Measurements from ENCODE around the gene DLG5.

Gene DLG5

DNA sequence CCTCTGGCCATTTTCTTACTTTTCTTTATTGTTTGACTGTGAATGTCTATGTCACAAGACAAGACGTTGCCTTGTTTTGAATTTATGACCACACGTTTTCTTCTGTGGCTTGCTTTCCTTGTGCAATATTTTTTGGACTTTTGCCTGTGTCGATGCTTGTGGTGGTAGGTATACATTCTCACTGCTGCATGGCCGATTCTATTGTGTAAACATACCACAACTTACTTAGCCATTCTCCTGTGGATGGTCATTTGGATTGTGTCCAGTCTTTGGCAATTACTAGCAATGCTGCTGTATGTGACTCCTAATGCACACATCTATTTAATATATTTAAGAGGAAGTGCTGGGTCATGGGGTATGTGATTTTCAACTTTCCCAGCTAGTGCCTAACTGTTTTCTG lies 18.0 kb upstream of the DLG5 start:
- DNase-seq (ENCODE audit: low spot score) = no peak

DNA sequence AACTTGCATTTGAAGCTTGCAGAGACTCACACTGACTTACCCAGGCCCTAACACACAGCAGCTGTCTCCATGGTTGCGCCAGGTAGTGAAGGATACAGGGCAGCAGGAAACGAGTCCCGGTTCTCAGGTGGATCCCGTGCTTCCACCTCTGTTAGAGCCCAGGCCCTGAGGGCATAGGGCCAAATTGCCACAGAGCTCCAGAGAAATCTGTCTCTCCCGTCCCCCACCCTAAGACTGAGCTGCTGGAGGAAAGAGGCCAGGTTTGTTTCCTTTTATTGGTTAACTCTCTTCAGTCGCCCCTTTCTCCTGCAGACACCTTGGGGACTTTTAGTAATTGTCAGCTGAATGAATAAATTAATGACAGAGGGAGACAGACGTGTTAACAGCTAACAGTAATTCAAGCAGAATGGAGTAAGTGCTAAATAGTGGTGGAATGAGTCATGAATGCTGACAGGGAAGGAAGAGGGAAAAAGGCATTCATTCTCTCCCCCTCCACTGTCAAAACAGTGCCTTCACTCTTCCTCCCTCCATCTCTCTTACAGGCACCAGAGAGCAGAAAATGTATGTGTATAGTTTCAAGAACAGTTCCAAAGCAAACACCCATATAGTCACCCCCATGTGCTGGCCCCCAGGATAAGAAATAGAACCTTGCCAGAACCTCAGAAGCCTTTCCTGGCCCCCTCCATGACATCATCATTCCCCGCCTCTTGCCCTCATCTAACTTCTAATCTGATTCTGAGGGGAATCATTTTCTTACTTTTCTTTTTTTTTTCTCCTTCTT lies 16.8 kb upstream of the DLG5 start:
- TF ChIP-seq CTCF (IDR thresholded peaks at IDR 0.05; ENCODE audit: extremely low read depth, missing control alignments) = no peak
- DNase-seq (ENCODE audit: low spot score) = no peak

More for the DNA sequence above, 18.0 kb upstream of the DLG5 start:
- no peak for TF ChIP-seq CTCF (IDR thresholded peaks at IDR 0.05; ENCODE audit: extremely low read depth, missing control alignments)

DNA sequence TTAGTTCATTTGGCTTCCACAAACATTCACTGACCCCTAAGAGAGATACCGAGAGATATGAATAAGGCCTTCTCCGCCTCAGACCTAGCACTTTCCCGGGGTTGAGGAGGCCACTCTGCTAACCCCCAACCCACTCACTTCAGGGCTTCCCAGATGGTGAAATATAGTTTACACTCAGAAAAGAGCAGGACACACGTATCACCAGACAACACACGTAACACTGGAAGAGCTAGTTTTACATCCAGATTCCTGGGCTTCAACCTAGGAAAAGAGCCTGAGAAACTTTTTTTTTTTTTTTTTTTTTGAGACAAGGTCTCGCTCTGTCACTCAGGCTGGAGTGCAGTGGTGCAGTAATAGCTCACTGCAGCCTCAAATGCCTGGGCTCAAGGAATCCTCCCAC lies 15.2 kb upstream of the DLG5 start:
- DNase-seq (ENCODE audit: low spot score) = no peak
- TF ChIP-seq CTCF (IDR thresholded peaks at IDR 0.05; ENCODE audit: extremely low read depth, missing control alignments) = no peak

DNA sequence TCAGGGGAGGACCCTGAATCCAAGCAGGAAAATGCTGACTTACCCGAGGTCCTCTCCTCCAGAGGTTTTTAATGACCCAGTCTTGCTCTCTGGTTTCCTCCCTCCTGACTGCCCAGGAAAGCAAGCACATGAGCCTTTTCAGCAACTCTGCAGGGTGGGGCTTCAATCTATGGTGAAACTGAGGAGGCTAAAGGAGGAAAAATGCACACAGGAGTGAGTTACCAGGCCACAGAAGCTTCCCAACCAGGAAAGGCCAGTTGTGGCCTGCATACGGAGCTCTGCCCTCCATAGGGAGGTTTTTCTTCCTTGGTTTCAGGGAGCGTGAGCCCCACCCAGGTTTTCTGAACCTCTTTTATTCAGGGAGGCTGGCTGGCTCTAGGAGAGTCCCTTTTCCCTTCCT lies 14.1 kb upstream of the DLG5 start:
- no peak for TF ChIP-seq CTCF (IDR thresholded peaks at IDR 0.05; ENCODE audit: extremely low read depth, missing control alignments)
- no peak for DNase-seq (ENCODE audit: low spot score)

DNA sequence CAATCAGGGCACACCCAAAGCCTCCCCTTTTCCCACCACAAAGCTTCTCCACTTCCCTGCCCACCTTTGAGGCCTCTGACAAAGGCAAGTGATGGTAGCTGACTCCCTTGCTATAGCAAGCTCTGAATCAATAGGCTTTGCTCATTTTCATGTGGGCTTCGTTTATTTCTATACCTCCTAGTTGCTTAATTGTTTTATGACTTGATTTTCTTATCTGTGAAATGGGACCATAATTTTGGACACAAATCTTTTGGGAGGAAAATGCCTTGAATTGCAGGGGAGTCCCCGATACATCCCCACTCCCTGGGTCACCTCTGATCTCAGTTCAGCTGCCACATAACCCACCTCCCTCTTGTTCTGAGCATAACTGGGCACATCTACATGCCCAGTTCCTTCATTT lies 13.7 kb upstream of the DLG5 start:
- no peak for DNase-seq (ENCODE audit: low spot score)
- TF ChIP-seq CTCF (IDR thresholded peaks at IDR 0.05; ENCODE audit: extremely low read depth, missing control alignments) = no peak

GRCh38 chr10:77939561-77940001 lies 13.0 kb upstream of the DLG5 start:
- no peak for TF ChIP-seq CTCF (IDR thresholded peaks at IDR 0.05; ENCODE audit: extremely low read depth, missing control alignments)
- no peak for DNase-seq (ENCODE audit: low spot score)

DNA sequence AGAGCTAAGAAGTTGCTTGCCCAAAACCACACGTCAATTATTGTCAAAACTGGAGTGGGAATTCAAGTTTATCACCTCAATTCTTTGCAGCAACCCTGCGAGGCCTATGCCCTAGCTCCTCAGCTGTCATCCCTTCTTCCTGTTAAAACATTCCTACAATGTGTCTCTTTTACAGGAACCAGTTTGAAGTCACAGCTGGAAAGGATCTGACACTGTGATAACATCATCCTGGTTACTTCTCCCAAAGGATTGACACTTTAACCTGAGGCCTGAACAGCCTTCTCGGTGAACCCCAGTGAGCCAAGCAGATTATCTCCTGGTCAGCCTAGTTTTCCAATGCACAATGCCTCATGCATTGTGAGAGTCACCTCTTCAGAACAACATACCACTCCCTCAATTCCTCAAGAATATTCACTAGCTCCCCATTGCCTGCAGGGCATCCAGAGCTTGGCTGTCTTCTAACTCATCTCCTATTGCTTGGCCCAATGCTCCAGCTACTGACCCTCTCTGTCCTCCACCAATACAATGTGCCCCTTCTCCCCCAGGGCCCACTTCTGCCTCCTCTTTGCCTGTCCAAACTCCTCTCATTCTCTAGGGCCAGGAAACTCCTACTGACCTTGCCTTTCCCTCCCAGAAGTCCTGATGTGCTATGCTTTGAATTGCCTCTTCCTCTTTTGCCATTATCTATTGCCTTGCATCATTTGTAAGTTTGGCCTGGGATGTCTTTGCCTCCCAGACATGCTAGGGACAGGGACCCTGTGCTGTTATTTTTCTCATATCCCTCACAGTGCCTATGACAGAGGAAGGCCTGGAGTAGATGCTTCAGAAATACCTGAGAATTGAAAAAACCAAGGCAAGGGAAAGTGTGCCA lies 10.4 kb upstream of the DLG5 start:
- TF ChIP-seq CTCF (IDR thresholded peaks at IDR 0.05; ENCODE audit: extremely low read depth, missing control alignments) = no peak
- DNase-seq (ENCODE audit: low spot score) = no peak
